Psoas muscle (tissue), 8 donors: ENCODE measurements around the gene CIAO1. TPM values are rescaled to one million over a fixed set of nuclear protein-coding genes. Genes with fewer than 3 reads are reported as not detected.

ENCODE experiments used
- ATAC-seq, 4 donors: fragments of 200-7000 bp; cut with Tn5 transposase; one replicate each; pipeline ENCODE4 v1.9.1; 2020; ENCODE audit warnings: moderate library complexity in 3 of 4, mild to moderate bottlenecking in 2 of 4
- DNase-seq, 2 donors: peaks; one replicate each; pipeline ENCODE4 v3.0.0-alpha.2; 2020
- H3K27ac ChIP-seq: fragments of 200-600 bp; one replicate; pipeline ENCODE4 v1.8.0; 2022
- H3K27me3 ChIP-seq, 3 donors: fragments of 200-600 bp in 1 of 3; one replicate each; pipeline versions ENCODE4 v1.6.1 to v1.8.0; 2013 to 2022; ENCODE audit warnings: low read length in 2 of 3, mild to moderate bottlenecking in 2 of 3, moderate library complexity in 1 of 3; ENCODE audit not compliant: insufficient read depth in 3 of 3
- H3K36me3 ChIP-seq, 2 donors: fragments of 200-600 bp in 1 of 2; one replicate each; pipeline versions ENCODE4 v1.6.1 to v1.8.0; 2013 to 2022; ENCODE audit warnings: low read depth in 1 of 2, mild to moderate bottlenecking in 1 of 2, moderate library complexity in 1 of 2; ENCODE audit not compliant: insufficient read depth in 1 of 2
- H3K4me1 ChIP-seq: fragments of 200-600 bp; one replicate; pipeline ENCODE4 v1.8.0; 2022
- H3K4me3 ChIP-seq: fragments of 200-600 bp; one replicate; pipeline ENCODE4 v1.8.0; 2022; ENCODE audit warnings: mild to moderate bottlenecking
- H3K9me3 ChIP-seq: fragments of 200-600 bp; one replicate; pipeline ENCODE4 v1.8.0; 2022
- CTCF ChIP-seq: fragments of 200-600 bp; IDR thresholded peaks from one replicate; pipeline ENCODE4 v1.8.0; 2022; ENCODE audit warnings: antibody characterized with exemption
- WGBS, 3 donors: extraction: QIAGEN DNeasy Blood & Tissue Kit; methylation state at CpG; one replicate each; pipeline versions ENCODE4 v1.1.6 to v1.1.7; 2013; 5-methylcytosine and 5-hydroxymethylcytosine counted together
- intact Hi-C, 2 donors: fragments of 100-400 bp; cut with DNase I; formaldehyde crosslinking; loops; one replicate each; pipeline versions ENCODE4 v1.11.0 to v1.14.2; 2022
- polyA plus RNA-seq, 3 donors: library from polyadenylated mRNA; stranded (reverse); fragments of 200-250 nt; gene quantifications; one replicate each; pipeline ENCODE4 v1.2.3, GENCODE V29; 2013
- total RNA-seq, 4 donors: library from RNA; stranded (reverse); fragmentation: NEBNext Ultra II Directional in 2 of 4; extraction: Animal tissue kit (Norgen Biotek cat#: 25700) in 2 of 4; gene quantifications; one replicate each; pipeline versions ENCODE4 v1.2.1 to v1.2.4, GENCODE V29; 2021 to 2023
- donor health status: healthy with polysubstance abuse.
- donor health status: DM: no; HTN: no; CAD: no; lungs with moderate emphysema.
- donor health status: Bipolar disorder and iron deficiency.
- donor health status: healthy.
- donor health status: DM: yes; HTN: yes; CAD: no.
- donor health status: DM: no; HTN: no; CAD: no.
- donor health status: DM: no; HTN: no; CAD: no.
- donor health status: DM: yes; HTN: yes; CAD: no.

The CIAO1 gene
- total and polyA plus RNA-seq, 7 donors: 36.8 to 91.6 (median 57.3) TPM

GRCh38 chr2:96315005-96315399 lies 49.0 kb downstream of the CIAO1 start:
- no peak for TF ChIP-seq CTCF
- 54 to 58% (median 56%) methylated on average over 3 of the region's 3 CpGs for WGBS, 3 donors
- H3K4me3 ChIP-seq: no peak overlapping the region
- intact Hi-C loops: loop anchor here in 1 of 2 donors (10.0 kb wide), 1 partner anchor 200 kb away; no protein-coding TSS in a partner anchor
- H3K9me3 ChIP-seq: no peaks in the 10 kb centered on the region
- ATAC-seq: no peak
- H3K4me1 ChIP-seq: no peaks in the 10 kb centered on the region
- no peak for DNase-seq
- no peaks in the 10 kb centered on the region for H3K36me3 ChIP-seq
- H3K27me3 ChIP-seq: peaks cover 0 to 18% (median 0%) of the 10 kb centered on the region in 3 donors
- no peak overlapping the region for H3K27ac ChIP-seq

DNA sequence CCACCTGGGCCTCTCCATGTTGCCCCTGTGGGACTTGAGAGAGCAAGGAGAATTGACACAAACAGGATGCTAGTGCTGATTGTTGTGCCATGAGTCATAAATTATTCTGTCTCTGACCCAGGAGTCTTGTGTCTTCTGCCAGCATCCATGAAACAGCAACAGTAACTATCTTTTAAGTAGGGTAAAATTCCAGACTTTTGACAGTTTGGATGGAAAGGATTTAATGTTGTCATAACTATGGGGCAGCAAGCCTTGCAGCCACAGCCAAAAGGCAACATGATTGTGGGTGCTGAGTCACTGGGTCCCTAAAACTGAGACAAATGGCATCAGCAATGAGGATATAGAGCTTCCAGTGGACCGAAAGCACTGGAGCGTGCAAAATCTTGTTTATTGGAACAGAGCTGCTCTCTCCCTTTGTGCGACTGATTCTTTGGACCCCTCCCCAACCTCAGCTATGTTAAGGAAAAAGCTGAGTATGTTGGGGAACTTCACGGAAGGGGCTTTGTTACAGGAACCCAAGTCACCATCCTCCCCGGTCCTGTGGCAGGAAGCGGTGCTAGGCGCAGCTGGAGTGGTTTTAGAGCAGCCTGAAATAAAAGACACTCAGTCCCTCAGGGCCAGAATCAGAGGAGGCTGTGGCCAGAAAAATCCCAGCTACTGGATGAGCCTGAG lies 49.5 kb downstream of the CIAO1 start:
- H3K4me1 ChIP-seq: no peaks in the 10 kb centered on the region
- no peaks in the 10 kb centered on the region for H3K9me3 ChIP-seq
- 26 to 42% (median 29%) methylated on average over 7 of the region's 7 CpGs for WGBS, 3 donors
- ATAC-seq (no peak), DNase-seq (no peak)
- no peak overlapping the region for H3K27ac ChIP-seq
- peaks cover 0 to 22% (median 0%) of the 10 kb centered on the region in 3 donors for H3K27me3 ChIP-seq
- H3K4me3 ChIP-seq: no peak overlapping the region
- H3K36me3 ChIP-seq: no peaks in the 10 kb centered on the region
- no peak for TF ChIP-seq CTCF
- intact Hi-C loops: loop anchor here in 1 of 2 donors (10.0 kb wide), 1 partner anchor 199 kb away; no protein-coding TSS in a partner anchor

DNA sequence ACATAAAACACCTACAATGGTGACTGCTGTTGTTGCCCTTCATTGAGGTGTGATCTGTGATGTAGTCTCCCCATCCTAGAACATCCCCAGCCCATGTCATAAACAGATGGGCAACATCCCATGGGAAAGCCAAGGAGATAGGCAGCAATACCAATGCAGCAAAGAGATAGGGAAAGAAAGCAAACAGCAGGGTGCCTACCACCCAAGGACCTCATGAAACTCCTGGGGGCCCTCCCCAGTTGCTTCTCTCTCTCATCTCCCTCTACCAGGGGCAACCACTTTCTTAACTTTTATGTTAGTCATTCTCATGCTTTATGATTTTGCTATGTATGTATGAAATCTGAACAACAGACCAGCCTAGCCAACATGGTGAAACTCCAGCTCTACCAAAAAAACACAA lies 51.0 kb downstream of the CIAO1 start:
- intact Hi-C loops: loop anchor here in 1 of 2 donors (10.0 kb wide), 1 partner anchor 198 kb away; no protein-coding TSS in a partner anchor
- Histone ChIP-seq H3K27me3 (peaks cover 0 to 36% (median 6%) of the 10 kb centered on the region in 3 donors), H3K4me1 (no peaks in the 10 kb centered on the region), H3K9me3 (no peaks in the 10 kb centered on the region), H3K27ac (no peak overlapping the region), H3K4me3 (no peak overlapping the region), H3K36me3 (no peaks in the 10 kb centered on the region)
- ATAC-seq: no peak
- no peak for TF ChIP-seq CTCF
- DNase-seq: no peak

GRCh38 chr2:96317584-96317997 lies 51.6 kb downstream of the CIAO1 start:
- intact Hi-C loops: loop anchor here in 1 of 2 donors (10.0 kb wide), 1 partner anchor 197 kb away; no protein-coding TSS in a partner anchor
- Histone ChIP-seq H3K36me3 (no peaks in the 10 kb centered on the region), H3K4me1 (no peaks in the 10 kb centered on the region)

More at GRCh38 chr2:96317584-96317997, 51.6 kb downstream of the CIAO1 start:
- no peak overlapping the region for H3K27ac ChIP-seq
- ATAC-seq: no peak
- H3K4me3 ChIP-seq: no peak overlapping the region
- DNase-seq: no peak
- no peaks in the 10 kb centered on the region for H3K9me3 ChIP-seq
- 93 to 96% (median 94%) methylated on average over 4 of the region's 4 CpGs for WGBS, 3 donors
- TF ChIP-seq CTCF: no peak
- peaks cover 0 to 40% (median 6%) of the 10 kb centered on the region in 3 donors for H3K27me3 ChIP-seq
